MM.1S (cell line): ENCODE data around the gene IL17C.

Experiments used
- CTCF ChIP-seq: fragments of 300-600 bp; sonication (generic); IDR thresholded peaks from 2 replicates; pipeline ENCODE4 v1.5.1; 2016; ENCODE audit warnings: antibody characterized with exemption, low read length, mixed read lengths
- EZH2 ChIP-seq: fragments of 300-600 bp; sonication (generic); optimal IDR thresholded peaks from 2 replicates; pipeline ENCODE3; 2017; ENCODE audit warnings: low read depth, mild to moderate bottlenecking, antibody characterized with exemption, low read length, mixed read lengths

- TF ChIP-seq CTCF (no peak), EZH2 (no peak)
Observed at GRCh38 chr16:88686062-88686438, 47.7 kb downstream of the IL17C start.
